ENCODE measurements around the gene PRPF8.

- TF ChIP-seq POLR2A (IDR thresholded peaks at IDR 0.05; ENCODE audit: low read depth, low read length) (no peak), POLR2AphosphoS5 (IDR thresholded peaks at IDR 0.05; ENCODE audit: low read depth, low read length) (no peak), TAF1 (IDR thresholded peaks at IDR 0.05; ENCODE audit: low read depth, low read length) (no peak), SPI1 (IDR thresholded peaks at IDR 0.05; ENCODE audit: low read depth, low read length) (no peak), POU2F2 (IDR thresholded peaks at IDR 0.05; ENCODE audit: low read depth, low read length) (no peak)
Measured at GRCh38 chr17:1621273-1621954, 63.3 kb downstream of the PRPF8 start.
